Measurements from ENCODE around the gene GLYATL3.

The GLYATL3 gene

GRCh38 chr6:49513153-49513989 lies 13.6 kb downstream of the GLYATL3 start:
- DNase-seq (ENCODE audit: low read depth in 1 of 2, low spot score in 1 of 2) = no peak

DNA sequence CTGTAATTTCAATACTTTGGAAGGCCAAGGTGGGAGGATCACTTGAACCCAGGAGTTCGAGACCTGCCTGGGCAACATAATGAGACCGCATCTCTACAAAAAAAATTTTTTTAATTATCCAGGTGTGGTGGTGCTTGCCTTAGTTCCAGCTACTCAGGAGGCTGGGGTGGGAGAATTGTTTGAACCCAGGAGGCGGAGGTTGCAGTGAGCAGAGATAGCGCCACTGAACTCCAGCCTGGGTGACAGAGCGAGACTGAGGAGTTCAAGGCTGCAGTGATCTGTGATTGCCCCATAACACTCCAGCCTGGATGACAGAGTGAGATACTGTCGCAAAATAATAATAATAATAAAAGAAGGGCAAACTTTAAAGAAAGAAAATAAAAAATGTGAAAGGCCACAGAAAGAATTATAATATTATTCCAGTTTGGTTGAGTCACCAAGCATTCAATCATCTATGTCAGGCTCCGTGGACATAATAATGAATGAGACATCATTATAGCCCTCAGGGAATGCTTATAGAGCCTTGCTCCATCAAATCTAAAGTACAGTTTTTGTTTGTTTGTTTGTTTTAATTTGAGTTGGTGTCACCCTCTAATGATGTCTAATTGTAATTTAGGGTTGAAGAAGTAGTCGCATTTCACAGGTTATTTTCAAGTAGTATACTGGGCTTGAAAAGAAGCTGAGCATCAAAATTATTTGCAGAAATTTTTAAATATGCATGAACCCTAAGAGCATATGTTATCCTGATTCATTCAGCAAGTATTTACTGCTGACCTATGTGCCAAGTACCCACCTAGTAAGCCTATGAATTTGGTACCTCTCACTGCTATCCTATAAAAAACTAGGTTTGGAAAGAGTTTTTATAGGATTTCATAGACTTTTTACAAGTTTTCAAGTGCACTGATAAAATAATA lies 15.1 kb downstream of the GLYATL3 start:
- DNase-seq (ENCODE audit: low read depth in 1 of 2, low spot score in 1 of 2) = no peak

DNA sequence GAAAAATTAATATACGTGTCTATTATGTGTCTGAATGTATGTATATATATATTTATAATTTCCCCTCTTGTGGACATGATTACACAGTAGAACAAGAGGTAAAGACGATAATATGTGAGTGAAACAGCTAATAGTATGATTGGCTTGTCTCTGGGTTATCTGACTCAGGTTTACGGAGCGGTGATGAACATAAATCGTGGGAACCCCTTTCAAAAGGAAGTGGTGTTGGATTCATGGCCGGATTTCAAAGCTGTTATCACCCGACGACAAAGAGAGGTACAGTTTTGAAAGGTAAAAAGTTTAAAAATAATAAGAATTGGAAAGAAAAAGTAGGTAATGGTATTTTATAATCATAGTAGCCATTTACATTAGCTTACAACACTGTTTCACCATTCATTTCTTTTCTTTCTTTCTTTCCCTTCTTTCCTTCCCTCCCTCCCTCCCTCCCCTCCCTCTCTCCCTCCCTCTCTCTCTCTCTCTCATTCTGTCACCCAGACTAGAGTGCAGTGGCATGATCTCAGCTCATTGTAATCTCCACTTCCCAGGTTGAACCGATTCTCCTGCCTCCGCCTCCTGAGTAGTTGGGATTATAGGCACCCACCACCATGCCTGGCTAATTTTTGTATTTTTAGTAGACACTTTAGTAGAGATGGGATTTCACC lies 15.9 kb downstream of the GLYATL3 start:
- DNase-seq (ENCODE audit: low read depth in 1 of 2, low spot score in 1 of 2) = no peak

- no peak for DNase-seq (ENCODE audit: low read depth in 1 of 2, low spot score in 1 of 2)
These were observed 16.4 kb downstream of the GLYATL3 start for GRCh38 chr6:49516147-49516505.

GRCh38 chr6:49517919-49518318 lies 18.2 kb downstream of the GLYATL3 start:
- DNase-seq (ENCODE audit: low read depth in 1 of 2, low spot score in 1 of 2) = no peak

GRCh38 chr6:49519660-49520059 lies 19.9 kb downstream of the GLYATL3 start:
- no peak for DNase-seq (ENCODE audit: low read depth in 1 of 2, low spot score in 1 of 2)

DNA sequence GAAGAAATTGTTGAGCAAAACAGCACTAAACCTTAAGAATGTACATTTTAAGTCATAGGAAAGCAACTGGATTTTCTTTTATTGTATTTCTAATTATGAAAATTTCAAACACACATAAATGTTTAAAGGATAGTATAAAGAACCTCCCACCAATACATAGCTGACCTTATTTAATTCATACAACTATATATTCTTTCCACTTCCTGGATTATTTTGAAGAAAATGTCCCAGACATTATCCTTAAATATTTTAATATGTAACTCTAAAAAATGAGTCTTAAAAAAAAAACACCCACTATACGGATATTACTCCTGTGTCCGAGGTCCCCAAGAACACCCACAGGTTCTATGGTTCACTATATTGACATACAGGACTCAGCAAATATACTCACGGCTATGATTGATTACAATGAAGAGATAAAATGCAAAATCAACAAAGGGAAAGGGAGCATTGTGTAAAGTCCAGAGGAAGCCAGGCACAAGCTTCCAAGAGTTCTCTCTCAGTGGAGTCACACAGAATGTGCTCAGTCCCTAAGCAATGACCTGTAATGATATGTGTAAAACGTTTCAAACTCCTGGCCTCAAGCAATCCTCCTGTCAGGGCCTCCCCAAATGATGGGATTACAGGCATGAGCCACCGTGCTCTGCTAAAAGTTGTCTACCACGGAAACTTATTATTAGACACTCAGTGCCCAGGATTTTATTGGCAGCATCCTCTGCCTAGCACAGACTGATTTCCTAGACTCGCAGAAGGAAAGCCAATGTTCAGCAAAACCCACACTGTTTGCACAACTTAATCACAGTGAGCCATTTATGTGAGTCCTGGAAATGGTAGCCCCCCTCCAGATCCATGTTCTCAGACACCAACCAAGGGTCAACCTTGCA lies 23.2 kb downstream of the GLYATL3 start:
- no peak for DNase-seq (ENCODE audit: low read depth in 1 of 2, low spot score in 1 of 2)

GRCh38 chr6:49523901-49524300 lies 24.2 kb downstream of the GLYATL3 start:
- DNase-seq (ENCODE audit: low read depth in 1 of 2, low spot score in 1 of 2) = no peak

DNA sequence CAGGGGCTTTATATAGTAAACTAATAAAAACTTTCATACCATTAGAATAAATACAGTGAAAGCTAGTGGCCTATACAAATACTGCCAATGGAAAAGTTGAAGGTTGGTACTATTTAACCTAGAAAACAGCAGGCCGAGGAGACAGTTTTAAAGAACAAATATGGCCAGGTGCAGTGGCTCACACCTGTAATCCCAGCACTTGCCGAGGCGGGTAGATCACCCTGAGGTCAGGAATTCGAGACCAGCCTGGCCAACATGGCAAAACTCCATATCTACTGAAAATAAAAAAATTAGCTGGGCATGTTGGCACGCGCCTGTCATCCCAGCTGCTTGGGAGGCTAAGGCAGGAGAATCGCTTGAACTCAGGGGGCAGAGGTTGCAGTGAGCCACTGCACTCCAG lies 24.8 kb downstream of the GLYATL3 start:
- DNase-seq (ENCODE audit: low read depth in 1 of 2, low spot score in 1 of 2) = no peak

GRCh38 chr6:49526598-49526997 lies 26.9 kb downstream of the GLYATL3 start:
- no peak for DNase-seq (ENCODE audit: low read depth in 1 of 2, low spot score in 1 of 2)

- no peak for DNase-seq (ENCODE audit: low read depth in 1 of 2, low spot score in 1 of 2)
These were observed 27.6 kb downstream of the GLYATL3 start for GRCh38 chr6:49527320-49527719.

- no peak for DNase-seq (ENCODE audit: low read depth in 1 of 2, low spot score in 1 of 2)
These were observed 28.8 kb downstream of the GLYATL3 start for GRCh38 chr6:49528571-49528970.

- DNase-seq (ENCODE audit: low read depth in 1 of 2, low spot score in 1 of 2) = no peak
These were observed 30.5 kb downstream of the GLYATL3 start for GRCh38 chr6:49530141-49530776.

DNA sequence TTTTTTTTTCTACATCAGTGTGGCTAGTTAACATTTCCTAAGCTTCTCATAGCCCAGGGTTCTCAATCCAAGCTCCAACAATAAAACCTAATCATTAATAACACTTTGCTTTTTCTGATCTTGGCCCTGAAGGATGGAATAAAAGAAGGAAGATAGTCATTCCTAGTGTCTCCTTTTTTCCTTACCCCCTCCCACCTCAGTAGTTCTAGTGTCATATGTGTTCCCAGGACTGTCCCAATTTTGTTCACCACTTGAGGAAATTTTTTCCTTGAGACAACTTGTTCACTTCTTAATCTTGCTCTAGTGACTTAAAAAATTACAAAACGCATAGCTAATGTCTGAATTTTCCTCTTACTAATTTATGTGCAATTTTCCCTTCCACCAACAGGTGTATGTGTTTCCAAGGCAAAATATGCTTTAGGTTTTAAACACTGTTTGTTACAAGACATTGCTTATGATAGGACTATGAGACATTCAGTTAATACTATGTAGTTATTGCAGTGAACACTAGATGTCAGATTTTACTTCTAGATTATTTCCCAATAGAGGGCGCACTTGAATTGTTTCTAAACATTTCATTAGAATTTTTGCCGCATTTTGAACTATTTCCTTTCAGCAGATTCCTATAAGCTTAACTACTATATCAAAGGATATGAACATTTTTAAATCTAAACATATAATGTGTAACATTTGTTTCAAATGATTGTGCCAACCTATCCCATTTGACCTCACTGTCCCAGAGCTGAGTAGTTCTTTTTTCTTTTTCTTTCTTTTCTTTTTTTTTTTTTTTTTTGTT lies 32.2 kb downstream of the GLYATL3 start:
- no peak for DNase-seq (ENCODE audit: low read depth in 1 of 2, low spot score in 1 of 2)

GRCh38 chr6:49535795-49536194 lies 36.1 kb downstream of the GLYATL3 start:
- no peak for DNase-seq (ENCODE audit: low read depth in 1 of 2, low spot score in 1 of 2)

DNA sequence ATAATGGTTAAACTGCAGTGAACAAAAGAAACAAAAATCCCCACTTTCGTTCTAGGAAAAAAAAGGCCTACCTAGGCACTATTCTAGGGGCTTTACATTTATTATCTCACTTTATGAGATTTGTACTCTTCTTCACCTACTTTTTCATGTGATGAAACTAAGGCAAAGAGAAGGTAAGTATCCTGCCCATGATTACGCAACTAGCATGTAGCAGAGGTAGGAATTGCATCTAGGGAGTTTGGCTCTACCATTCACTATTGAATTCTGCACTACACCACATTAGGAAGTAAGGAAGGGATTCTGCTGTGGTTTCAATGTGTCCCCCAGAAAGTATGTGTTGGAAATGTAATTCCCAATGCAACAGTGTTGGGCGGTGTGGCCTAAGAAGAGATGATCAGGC lies 39.4 kb downstream of the GLYATL3 start:
- no peak for DNase-seq (ENCODE audit: low read depth in 1 of 2, low spot score in 1 of 2)

DNA sequence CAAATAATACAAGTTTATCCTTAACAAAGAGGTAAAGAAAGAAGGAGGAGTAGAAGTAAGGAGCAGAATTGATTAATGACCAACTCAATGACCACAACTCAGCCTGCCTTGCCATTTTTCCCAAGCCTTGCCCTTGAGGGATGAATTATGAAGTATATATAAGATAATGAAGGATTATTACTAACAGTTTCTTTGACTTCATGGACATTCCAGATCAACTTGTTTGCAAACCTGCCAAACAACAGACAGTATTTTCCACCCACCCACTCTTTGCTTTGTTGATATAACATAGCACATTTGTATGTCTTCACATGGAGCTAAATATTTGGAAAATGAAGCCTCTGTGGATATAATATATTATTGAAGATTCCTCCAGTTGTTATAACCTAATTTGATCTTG lies 40.9 kb downstream of the GLYATL3 start:
- DNase-seq (ENCODE audit: low read depth in 1 of 2, low spot score in 1 of 2) = no peak

GRCh38 chr6:49541210-49541724 lies 41.5 kb downstream of the GLYATL3 start:
- no peak for DNase-seq (ENCODE audit: low read depth in 1 of 2, low spot score in 1 of 2)

DNA sequence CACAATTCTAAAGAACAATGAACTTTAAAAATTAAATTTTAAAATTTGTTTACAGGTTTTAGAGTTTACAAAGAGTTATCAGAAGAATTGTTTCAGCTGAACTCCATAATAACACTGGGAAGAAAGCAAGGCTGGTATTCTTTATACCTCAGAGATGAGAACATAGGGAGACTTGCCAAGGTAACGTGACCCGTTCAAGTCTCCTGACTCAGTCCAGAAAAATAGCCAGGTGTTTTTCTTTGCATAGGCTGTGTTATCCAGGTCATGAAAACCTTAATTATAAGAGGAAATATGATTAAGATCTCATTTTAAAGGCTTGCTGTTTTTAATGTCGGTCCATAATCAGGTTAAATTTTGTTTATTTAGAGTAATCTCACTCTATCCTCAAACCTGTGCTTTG lies 42.2 kb downstream of the GLYATL3 start:
- DNase-seq (ENCODE audit: low read depth in 1 of 2, low spot score in 1 of 2) = no peak
